ENCODE measurements around the gene REEP1.

- TF ChIP-seq, protein P1, sequence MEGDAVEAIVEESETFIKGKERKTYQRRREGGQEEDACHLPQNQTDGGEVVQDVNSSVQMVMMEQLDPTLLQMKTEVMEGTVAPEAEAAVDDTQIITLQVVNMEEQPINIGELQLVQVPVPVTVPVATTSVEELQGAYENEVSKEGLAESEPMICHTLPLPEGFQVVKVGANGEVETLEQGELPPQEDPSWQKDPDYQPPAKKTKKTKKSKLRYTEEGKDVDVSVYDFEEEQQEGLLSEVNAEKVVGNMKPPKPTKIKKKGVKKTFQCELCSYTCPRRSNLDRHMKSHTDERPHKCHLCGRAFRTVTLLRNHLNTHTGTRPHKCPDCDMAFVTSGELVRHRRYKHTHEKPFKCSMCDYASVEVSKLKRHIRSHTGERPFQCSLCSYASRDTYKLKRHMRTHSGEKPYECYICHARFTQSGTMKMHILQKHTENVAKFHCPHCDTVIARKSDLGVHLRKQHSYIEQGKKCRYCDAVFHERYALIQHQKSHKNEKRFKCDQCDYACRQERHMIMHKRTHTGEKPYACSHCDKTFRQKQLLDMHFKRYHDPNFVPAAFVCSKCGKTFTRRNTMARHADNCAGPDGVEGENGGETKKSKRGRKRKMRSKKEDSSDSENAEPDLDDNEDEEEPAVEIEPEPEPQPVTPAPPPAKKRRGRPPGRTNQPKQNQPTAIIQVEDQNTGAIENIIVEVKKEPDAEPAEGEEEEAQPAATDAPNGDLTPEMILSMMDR (IDR thresholded peaks at IDR 0.05; ENCODE audit: low read length) = no peak
- no peak for TF ChIP-seq EZH2 (IDR thresholded peaks at IDR 0.05; ENCODE audit: borderline replicate concordance, low read length)
Observed at GRCh38 chr2:86315084-86315483, 22.3 kb downstream of the REEP1 start.
